PC-9 (cell line): ENCODE results near the gene CRADD.

ENCODE experiments used
- EZH2 ChIP-seq: fragments of 200-600 bp; sonication (generic); IDR thresholded peaks from 2 replicates; pipeline ENCODE4 v1.8.0; 2017; ENCODE audit warnings: antibody characterized with exemption, low read depth
- TF ChIP-seq, protein P1 (sequence below): fragments of 200-600 bp; sonication (generic); conservative IDR thresholded peaks from 2 replicates; pipeline ENCODE4 v1.6.1; 2017; ENCODE audit warnings: mixed run types, antibody characterized with exemption, mild to moderate bottlenecking, moderate library complexity

DNA sequence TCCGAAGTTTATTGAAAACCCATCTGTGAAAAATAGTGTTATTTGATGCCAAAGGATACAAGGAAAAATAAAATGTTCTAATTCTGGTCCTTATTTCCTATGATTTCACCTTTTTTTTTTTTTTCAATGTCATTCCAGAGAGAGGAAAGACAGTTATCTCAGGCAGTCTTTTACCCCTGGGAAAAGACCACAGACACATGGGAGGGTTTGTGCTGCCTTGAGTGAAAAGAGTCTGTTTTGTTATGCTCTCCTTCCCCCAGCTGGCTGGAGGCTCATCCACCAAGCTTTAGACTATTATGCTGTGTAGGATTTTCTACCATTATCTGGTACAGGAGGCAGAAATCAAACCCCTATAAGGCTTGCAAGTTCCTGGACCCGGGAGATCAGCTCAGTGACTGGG is 151.8 kb downstream of the CRADD start:
- no peak for TF ChIP-seq EZH2
- TF ChIP-seq, protein P1, sequence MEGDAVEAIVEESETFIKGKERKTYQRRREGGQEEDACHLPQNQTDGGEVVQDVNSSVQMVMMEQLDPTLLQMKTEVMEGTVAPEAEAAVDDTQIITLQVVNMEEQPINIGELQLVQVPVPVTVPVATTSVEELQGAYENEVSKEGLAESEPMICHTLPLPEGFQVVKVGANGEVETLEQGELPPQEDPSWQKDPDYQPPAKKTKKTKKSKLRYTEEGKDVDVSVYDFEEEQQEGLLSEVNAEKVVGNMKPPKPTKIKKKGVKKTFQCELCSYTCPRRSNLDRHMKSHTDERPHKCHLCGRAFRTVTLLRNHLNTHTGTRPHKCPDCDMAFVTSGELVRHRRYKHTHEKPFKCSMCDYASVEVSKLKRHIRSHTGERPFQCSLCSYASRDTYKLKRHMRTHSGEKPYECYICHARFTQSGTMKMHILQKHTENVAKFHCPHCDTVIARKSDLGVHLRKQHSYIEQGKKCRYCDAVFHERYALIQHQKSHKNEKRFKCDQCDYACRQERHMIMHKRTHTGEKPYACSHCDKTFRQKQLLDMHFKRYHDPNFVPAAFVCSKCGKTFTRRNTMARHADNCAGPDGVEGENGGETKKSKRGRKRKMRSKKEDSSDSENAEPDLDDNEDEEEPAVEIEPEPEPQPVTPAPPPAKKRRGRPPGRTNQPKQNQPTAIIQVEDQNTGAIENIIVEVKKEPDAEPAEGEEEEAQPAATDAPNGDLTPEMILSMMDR = no peak
